PC-3 (cell line): ENCODE data around the gene SYDE1. TPM values are rescaled to one million over a fixed set of nuclear protein-coding genes. Genes with fewer than 3 reads are reported as not detected.

Experiments used
- ATAC-seq: fragments of 200-7000 bp; cut with Tn5 transposase; 2 replicates; pipeline ENCODE4 v1.9.1; 2020; ENCODE audit warnings: mild to moderate bottlenecking, moderate library complexity
- BruUV-seq: library from RNA; stranded (reverse); fragments of 400-500 nt; replicated peaks from 2 replicates; lab custom pipeline; 2021; lab: Mats Ljungman, UMichigan
- CTCF ChIA-PET: fragments of 300-600 bp; sonication (Branson Sonifier 250); formaldehyde crosslinking; loops from one replicate; lab custom pipeline; 2022; ENCODE audit warnings: antibody characterized with exemption; lab: Charles Lee
- POLR2A ChIA-PET: fragments of 300-600 bp; sonication (Branson Sonifier 250); formaldehyde crosslinking; loops from one replicate; lab custom pipeline; 2022; ENCODE audit warnings: antibody characterized with exemption; ENCODE audit not compliant: unreplicated experiment; lab: Charles Lee
- DNase-seq: peaks from one replicate; pipeline ENCODE4 v3.0.0-alpha.2; 2015
- H2AFZ ChIP-seq: fragments of 300-600 bp; sonication (generic); 2 replicates; pipeline ENCODE4 v1.6.0; 2016; ENCODE audit warnings: antibody characterized with exemption, low read length
- H3F3A ChIP-seq: fragments of 300-600 bp; sonication (generic); one replicate; pipeline ENCODE4 v1.6.0; 2017; ENCODE audit warnings: antibody characterized with exemption, low read length, control low read depth, mild to moderate bottlenecking; ENCODE audit not compliant: unreplicated experiment
- H3K27ac ChIP-seq: fragments of 300-600 bp; sonication (generic); 2 replicates; pipeline ENCODE4 v1.5.1; 2016; ENCODE audit warnings: mild to moderate bottlenecking, low read length
- H3K27me3 ChIP-seq: fragments of 300-600 bp; sonication (generic); 2 replicates; pipeline ENCODE4 v1.6.1; 2016; ENCODE audit warnings: low read length, mixed read lengths
- H3K36me3 ChIP-seq: fragments of 300-600 bp; sonication (generic); 2 replicates; pipeline ENCODE4 v1.6.1; 2016; ENCODE audit warnings: low read depth, mixed run types, low read length, mixed read lengths
- H3K4me1 ChIP-seq: fragments of 300-600 bp; sonication (generic); 2 replicates; pipeline ENCODE4 v1.5.1; 2016; ENCODE audit warnings: low read length; ENCODE audit not compliant: insufficient read depth
- H3K4me2 ChIP-seq: fragments of 300-600 bp; sonication (generic); 2 replicates; pipeline ENCODE4 v1.6.0; 2016; ENCODE audit warnings: low read length
- H3K4me3 ChIP-seq: fragments of 300-600 bp; sonication (generic); 2 replicates; pipeline ENCODE4 v1.5.1; 2016; ENCODE audit warnings: mild to moderate bottlenecking, low read length, mixed read lengths
- H3K79me2 ChIP-seq: fragments of 300-600 bp; sonication (generic); 2 replicates; pipeline ENCODE4 v1.6.1; 2017; ENCODE audit warnings: low read length, mixed read lengths
- H3K9ac ChIP-seq: fragments of 300-600 bp; sonication (generic); 2 replicates; pipeline ENCODE4 v1.6.0; 2016; ENCODE audit warnings: mild to moderate bottlenecking, low read length
- H3K9me2 ChIP-seq: fragments of 300-600 bp; sonication (generic); replicated peaks from 2 replicates; pipeline ENCODE4 v1.6.1; 2016; ENCODE audit warnings: mixed run types, low read length, mixed read lengths
- H3K9me3 ChIP-seq: fragments of 300-600 bp; sonication (generic); 2 replicates; pipeline ENCODE4 v1.6.1; 2016; ENCODE audit warnings: low read length, mixed read lengths
- H4K20me1 ChIP-seq: fragments of 300-600 bp; sonication (generic); 2 replicates; pipeline ENCODE4 v1.6.1; 2016; ENCODE audit warnings: low read length, mixed read lengths
- CTCF ChIP-seq: fragments of 300-600 bp; sonication (generic); conservative IDR thresholded peaks from 2 replicates; pipeline ENCODE4 v1.5.1; 2017; ENCODE audit warnings: antibody characterized with exemption, low read depth, mild to moderate bottlenecking, low read length
- EZH2 ChIP-seq: fragments of 300-600 bp; sonication (generic); IDR thresholded peaks from one replicate; pipeline ENCODE4 v1.6.1; 2017; ENCODE audit warnings: antibody characterized with exemption, mild to moderate bottlenecking, low read length; ENCODE audit not compliant: unreplicated experiment
- EZH2phosphoT487 ChIP-seq: fragments of 300-600 bp; sonication (generic); IDR thresholded peaks from 2 replicates; pipeline ENCODE4 v1.6.1; 2018; ENCODE audit warnings: mild to moderate bottlenecking, antibody characterized with exemption, low read length, borderline replicate concordance
- intact Hi-C: fragments of 100-400 bp; cut with micrococcal nuclease; formaldehyde crosslinking; loops from 2 replicates; pipeline ENCODE4 v1.9.0; 2023
- total RNA-seq: library from RNA; depleted of rRNA; stranded (reverse); fragments of >200 nt; gene quantifications from 2 replicates; pipeline ENCODE4 v1.2.3, GENCODE V29; 2014; rRNA removed

SYDE1 gene
- total RNA-seq, 1 experiment from 2014 or later: 13.8 TPM

- no peak overlapping the region for H3K27ac ChIP-seq
- no peak overlapping the region for H3K4me3 ChIP-seq
- ChIA-PET CTCF (no interaction called here), POLR2A (no interaction called here)
- H3K9me2 ChIP-seq: no peaks in the 10 kb centered on the region
- H4K20me1 ChIP-seq: no peaks in the 10 kb centered on the region
- DNase-seq: no peak
- no peaks in the 10 kb centered on the region for H3K27me3 ChIP-seq
- H3K36me3 ChIP-seq: peaks cover 7% of the 10 kb centered on the region
- intact Hi-C loops: no loop called here
- H3K4me2 ChIP-seq: no peak overlapping the region
- H3F3A ChIP-seq: no peaks in the 10 kb centered on the region
- no peaks in the 10 kb centered on the region for H3K4me1 ChIP-seq
- no peak for ATAC-seq
- H2AFZ ChIP-seq: no peak overlapping the region
- no peak for TF ChIP-seq EZH2
- TF ChIP-seq EZH2phosphoT487: no peak
- TF ChIP-seq CTCF: no peak
- no peaks in the 10 kb centered on the region for H3K79me2 ChIP-seq
- no peaks in the 10 kb centered on the region for H3K9me3 ChIP-seq
- H3K9ac ChIP-seq: no peak overlapping the region
- BruUV-seq: no TSS peak
Measured at GRCh38 chr19:15156391-15156790, 49.2 kb downstream of the SYDE1 start.

GRCh38 chr19:15159251-15159650 is 52.0 kb downstream of the SYDE1 start:
- H3K79me2 ChIP-seq: no peaks in the 10 kb centered on the region
- H3F3A ChIP-seq: no peaks in the 10 kb centered on the region
- no peaks in the 10 kb centered on the region for H3K9me2 ChIP-seq
- intact Hi-C loops: no loop called here
- no peaks in the 10 kb centered on the region for H4K20me1 ChIP-seq
- no peak overlapping the region for H3K9ac ChIP-seq
- peak; percentile 16 for DNase-seq
- no peak overlapping the region for H3K27ac ChIP-seq
- ATAC-seq: no peak
- H3K36me3 ChIP-seq: peaks cover 7% of the 10 kb centered on the region
- no peaks in the 10 kb centered on the region for H3K9me3 ChIP-seq
- no peak for TF ChIP-seq EZH2phosphoT487
- TF ChIP-seq EZH2: no peak
- no peak overlapping the region for H2AFZ ChIP-seq
- no peaks in the 10 kb centered on the region for H3K27me3 ChIP-seq
- H3K4me3 ChIP-seq: no peak overlapping the region
- no peak overlapping the region for H3K4me2 ChIP-seq
- POLR2A ChIA-PET: no interaction called here
- BruUV-seq: no TSS peak
- CTCF ChIA-PET: no interaction called here
- H3K4me1 ChIP-seq: no peaks in the 10 kb centered on the region

DNA sequence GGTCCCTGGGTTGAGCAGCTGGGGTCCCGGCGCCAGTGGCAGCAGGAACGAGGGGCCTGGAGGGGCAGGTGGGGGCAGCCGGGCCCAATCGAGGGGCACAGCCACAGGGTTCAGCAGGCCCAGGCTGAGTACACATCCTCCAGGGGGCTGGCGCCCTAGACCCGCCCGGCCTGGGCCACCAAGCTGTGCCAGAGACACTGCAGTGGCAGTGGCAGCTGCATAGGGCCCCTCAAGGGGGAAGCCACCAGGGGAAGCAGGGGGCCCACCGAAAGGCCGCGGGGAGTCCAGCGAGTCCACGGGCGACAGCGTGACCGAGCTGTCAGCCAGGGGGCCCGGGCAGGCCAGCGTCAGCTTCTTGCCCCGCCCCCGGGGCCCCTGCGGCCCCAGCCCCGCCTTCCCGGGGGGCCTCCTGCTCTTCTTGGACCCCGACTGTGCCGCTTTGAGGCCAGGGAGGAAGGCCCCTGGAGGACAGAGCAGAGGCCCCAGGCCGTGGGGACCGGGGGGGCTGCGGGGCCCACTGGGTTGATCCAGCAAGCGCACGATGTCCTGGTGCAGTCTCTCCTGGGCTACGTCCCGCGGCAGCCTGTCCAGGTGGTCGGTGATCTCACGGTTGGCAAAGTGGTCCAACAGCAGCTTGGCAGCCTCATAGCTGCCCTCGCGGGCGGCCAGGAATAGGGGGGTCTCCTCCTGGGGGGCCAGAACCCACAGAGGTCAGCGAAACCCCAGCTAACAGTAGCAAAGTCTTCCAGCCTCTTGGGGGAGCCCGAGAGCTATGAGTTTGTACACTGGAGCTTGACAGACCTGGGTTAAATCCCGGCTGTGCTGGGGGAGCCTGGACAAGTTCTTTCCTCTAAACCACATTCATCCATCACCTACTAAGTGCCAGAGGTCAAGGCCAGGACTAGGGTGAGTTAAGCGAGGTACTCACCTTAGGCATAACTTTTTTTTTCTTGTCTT is 54.1 kb downstream of the SYDE1 start:
- Histone ChIP-seq H3K27ac (no peak overlapping the region), H3K4me2 (no peak overlapping the region), H3K9me2 (no peaks in the 10 kb centered on the region), H3F3A (no peaks in the 10 kb centered on the region), H2AFZ (no peak overlapping the region), H3K27me3 (no peaks in the 10 kb centered on the region), H3K9me3 (peaks cover 7% of the 10 kb centered on the region; the same call in 1 of the 2 replicates), H3K9ac (no peak overlapping the region), H3K4me1 (no peaks in the 10 kb centered on the region), H3K36me3 (peaks cover 26% of the 10 kb centered on the region), H3K4me3 (no peak overlapping the region), H3K79me2 (no peaks in the 10 kb centered on the region), H4K20me1 (no peaks in the 10 kb centered on the region)
- ChIA-PET POLR2A (interaction anchor here (0.7 kb wide), 1 partner anchor 92 kb away, joined by 17 read pairs; no protein-coding TSS in a partner anchor), CTCF (interaction anchor here (0.5 to 1.0 kb wide), 3 partner anchors 12 to 665 kb away, joined by 3 to 4 read pairs (median 3); no protein-coding TSS in a partner anchor)
- ATAC-seq (no peak), DNase-seq (peak; percentile 51)
- intact Hi-C loops: loop anchor here (5.0 kb wide), 1 partner anchor 396 kb away; no protein-coding TSS in a partner anchor
- no TSS peak for BruUV-seq
- TF ChIP-seq CTCF: peak; percentile 79
- TF ChIP-seq EZH2: no peak
- no peak for TF ChIP-seq EZH2phosphoT487

Other genes starting within 250 kb of the SYDE1 start
- not detected in 2 replicates for gene OR7A17, start 221.3 kb upstream of the SYDE1 start, total RNA-seq
- not detected in 2 replicates for gene OR7C2, start 165.9 kb upstream of the SYDE1 start, total RNA-seq
- gene SLC1A6, start 127.5 kb upstream of the SYDE1 start, total RNA-seq: 4.4 and 9.6 TPM in 2 replicates
- gene CASP14, start 57.9 kb upstream of the SYDE1 start, total RNA-seq: 5.0 and 8.9 TPM in 2 replicates
- gene OR1I1, start 25.2 kb upstream of the SYDE1 start, total RNA-seq: not detected in 2 replicates
- gene NOTCH3, start 93.6 kb downstream of the SYDE1 start, total RNA-seq: 21.5 and 28.1 TPM in 2 replicates
- not detected in 2 replicates for gene EPHX3, start 125.0 kb downstream of the SYDE1 start, total RNA-seq
- gene BRD4, start 225.1 kb downstream of the SYDE1 start, total RNA-seq: 20.9 and 46.4 TPM in 2 replicates